Motor neuron (in vitro differentiated cells): ENCODE measurements around the gene SLC22A8. TPM values are rescaled to one million over a fixed set of nuclear protein-coding genes. Genes with fewer than 3 reads are reported as not detected.
"Not testable (repeated sequence)": the region's sequence is repeated elsewhere in the genome, so short reads cannot be mapped to it uniquely, and the experiment has no call there.

ENCODE experiments used
- ATAC-seq, 8 experiments: fragments of 200-7000 bp; cut with Tn5 transposase; replicated peaks in 6 of 8; 2 replicates each; pipeline ENCODE4 v1.8.0; 2021; ENCODE audit warnings: mild to moderate bottlenecking in 8 of 8, moderate library complexity in 8 of 8
- H3K27ac ChIP-seq, 2 donors: fragments of 250-450 bp; sonication (Bioruptor Pico); 2 replicates each; pipeline ENCODE4 v1.9.0; 2021; ENCODE audit warnings: antibody characterized with exemption in 2 of 2, mild to moderate bottlenecking in 2 of 2, moderate library complexity in 1 of 2
- H3K4me1 ChIP-seq, 2 donors: fragments of 250-450 bp; sonication (Bioruptor Pico); replicated peaks in 1 of 2; 2 replicates each; pipeline ENCODE4 v1.6.1; 2021; ENCODE audit warnings: antibody characterized with exemption in 2 of 2, mild to moderate bottlenecking in 2 of 2, moderate library complexity in 1 of 2
- H3K4me3 ChIP-seq, 5 donors: fragments of 250-450 bp; sonication (Bioruptor Pico); 2 replicates each; pipeline ENCODE4 v1.9.0; 2021; ENCODE audit warnings: antibody characterized with exemption in 5 of 5, mild to moderate bottlenecking in 5 of 5, moderate library complexity in 4 of 5
- WGBS, 10 experiments: fragments of 450-650 bp; shearing (Covaris generic); methylation state at CpG; one replicate each; pipeline ENCODE4 v1.0.0; 2022; 5-methylcytosine and 5-hydroxymethylcytosine counted together
- in situ Hi-C, 9 experiments: fragments of 400-800 bp; cut with MboI; loops; one replicate each; pipeline ENCODE4 v1.15.0; 2021; ENCODE audit warnings: low sequenced_read_pairs in 9 of 9, low pct_unique_long_range_greater_than_20kb in 2 of 9; ENCODE audit not compliant: unreplicated experiment in 9 of 9
- total RNA-seq, 8 experiments: library from RNA; unstranded; fragments of 300-600 nt; gene quantifications; 2 replicates each; pipeline versions ENCODE4 v1.2.3 to v1.2.4, GENCODE V29; 2022

Gene SLC22A8
- total RNA-seq, 8 experiments from 2014 or later: under 0.01 to 1.3 (median 0.23) TPM; not detected in 1

- H3K4me3 ChIP-seq: no peak overlapping the region
- no peak for ATAC-seq
- peaks cover 7 to 9% of the 10 kb centered on the region in 2 donors for H3K4me1 ChIP-seq
- in situ Hi-C loops: no loop called here
- 0 to 100% (median 87%) methylated on average over 1 to 4 of the region's 4 CpGs for WGBS, 10 experiments
- H3K27ac ChIP-seq: no peak overlapping the region
Observed at GRCh38 chr11:62953811-62954210, 61.8 kb downstream of the SLC22A8 start.

- no peak for ATAC-seq
- 0 to 100% (median 64%) methylated on average over 1 to 6 of the region's 7 CpGs; no CpG with 5 or more reads in 2 of the 10 experiments for WGBS, 10 experiments
- in situ Hi-C loops: no loop called here
- H3K4me3 ChIP-seq: no peak overlapping the region
- H3K4me1 ChIP-seq: no peaks in the 10 kb centered on the region
- H3K27ac ChIP-seq: no peak overlapping the region
Observed at GRCh38 chr11:62948765-62949320, 66.8 kb downstream of the SLC22A8 start.

GRCh38 chr11:62945538-62945937 lies 70.1 kb downstream of the SLC22A8 start:
- H3K4me1 ChIP-seq, H3K4me3 ChIP-seq, in situ Hi-C loops, H3K27ac ChIP-seq, ATAC-seq: not testable (repeated sequence)
- WGBS, 10 experiments: 53 to 100% (median 94%) methylated on average over 2 to 7 of the region's 10 CpGs; no CpG with 5 or more reads in 2 of the 10 experiments

Other genes starting within 250 kb of the SLC22A8 start
- gene TAF6L, start 244.4 kb downstream of the SLC22A8 start, total RNA-seq: 10 to 100 TPM in 5 of 8 experiments, 1 to 10 TPM in 3; 8.7 to 40.6 (median 13.9) TPM
- 100 to 1,000 TPM in 1 of 8 experiments, 10 to 100 TPM in 7; 17.6 to 125 (median 42.2) TPM for gene TMEM179B, start 228.4 kb downstream of the SLC22A8 start, total RNA-seq
- 10 to 100 TPM; 13.6 to 31.3 (median 25.3) TPM for gene TMEM223, start 223.8 kb downstream of the SLC22A8 start, total RNA-seq
- 10 to 100 TPM; 22.4 to 86.6 (median 45.4) TPM for gene NXF1, start 210.4 kb downstream of the SLC22A8 start, total RNA-seq
- 10 to 100 TPM; 26.2 to 54.3 (median 33.9) TPM for gene STX5, start 183.8 kb downstream of the SLC22A8 start, total RNA-seq
- gene TEX54, start 183.0 kb downstream of the SLC22A8 start, total RNA-seq: 1 to 10 TPM in 6 of 8 experiments, not detected in 2; 1.3 to 5.7 (median 2.1) TPM
- 100 to 1,000 TPM in 1 of 8 experiments, 10 to 100 TPM in 7; 41.4 to 110 (median 81.7) TPM for gene WDR74, start 176.3 kb downstream of the SLC22A8 start, total RNA-seq
- gene SLC3A2, start 134.9 kb downstream of the SLC22A8 start, total RNA-seq: 100 to 1,000 TPM in 7 of 8 experiments, 10 to 100 TPM in 1; 97.8 to 428 (median 211) TPM
- gene CHRM1, start 94.5 kb downstream of the SLC22A8 start, total RNA-seq: under 1 TPM in 6 of 8 experiments, not detected in 2; 0.04 to 0.81 (median 0.19) TPM
- gene SLC22A6, start 30.9 kb downstream of the SLC22A8 start, total RNA-seq: 1 to 10 TPM in 1 of 8 experiments, under 1 TPM in 2, not detected in 5; 0.17 to 3.9 (median 0.38) TPM
- not detected for gene SLC22A24, start 128.4 kb upstream of the SLC22A8 start, total RNA-seq
- under 1 TPM in 3 of 8 experiments, not detected in 5; 0.05 to 0.13 (median 0.10) TPM for gene SLC22A25, start 227.8 kb upstream of the SLC22A8 start, total RNA-seq